KMS-11 (cell line): ENCODE measurements around the gene XRCC3.
"Not testable (repeated sequence)": the region's sequence is repeated elsewhere in the genome, so short reads cannot be mapped to it uniquely, and the experiment has no call there.

Experiments
- H2AFZ ChIP-seq: fragments of 200-600 bp; sonication (generic); 2 replicates; pipeline ENCODE4 v1.6.1; 2016; ENCODE audit warnings: antibody characterized with exemption, mixed run types, low read depth
- H3K27ac ChIP-seq: fragments of 200-600 bp; sonication (generic); 2 replicates; pipeline ENCODE4 v1.6.1; 2016; ENCODE audit warnings: mild to moderate bottlenecking, mixed run types
- H3K27me3 ChIP-seq: fragments of 200-600 bp; sonication (generic); 2 replicates; pipeline ENCODE4 v1.6.1; 2017; ENCODE audit warnings: mild to moderate bottlenecking, low read depth, mixed run types, moderate library complexity; ENCODE audit not compliant: insufficient read depth
- H3K36me3 ChIP-seq: fragments of 200-600 bp; sonication (generic); 2 replicates; pipeline ENCODE4 v1.6.1; 2017; ENCODE audit warnings: mild to moderate bottlenecking, mixed run types; ENCODE audit not compliant: insufficient read depth
- H3K4me1 ChIP-seq: fragments of 200-600 bp; sonication (generic); 2 replicates; pipeline ENCODE4 v1.6.1; 2016; ENCODE audit warnings: mild to moderate bottlenecking, low read depth, mixed run types; ENCODE audit not compliant: poor library complexity, severe bottlenecking
- H3K4me2 ChIP-seq: fragments of 200-600 bp; sonication (generic); 2 replicates; pipeline ENCODE4 v1.7.0; 2016; ENCODE audit warnings: mild to moderate bottlenecking, mixed run types
- H3K4me3 ChIP-seq: fragments of 200-600 bp; sonication (generic); IDR thresholded peaks from 2 replicates; pipeline ENCODE4 v1.6.1; 2017; ENCODE audit warnings: low read depth, low read length, mixed read lengths; ENCODE audit not compliant: insufficient read depth
- H3K79me2 ChIP-seq: fragments of 200-600 bp; sonication (generic); 2 replicates; pipeline ENCODE4 v1.6.1; 2016; ENCODE audit warnings: low read depth, mixed run types; ENCODE audit not compliant: insufficient read depth
- H3K9ac ChIP-seq: fragments of 200-600 bp; sonication (generic); 2 replicates; pipeline ENCODE4 v1.6.1; 2016; ENCODE audit warnings: mild to moderate bottlenecking, mixed run types
- H4K20me1 ChIP-seq: fragments of 200-600 bp; sonication (generic); 2 replicates; pipeline ENCODE4 v1.6.1; 2016; ENCODE audit warnings: mild to moderate bottlenecking, mixed run types; ENCODE audit not compliant: insufficient read depth
- TF ChIP-seq, protein P1 (sequence below): fragments of 200-600 bp; sonication (generic); conservative IDR thresholded peaks from 2 replicates; pipeline ENCODE4 v1.6.1; 2017; ENCODE audit warnings: low read depth, mild to moderate bottlenecking, antibody characterized with exemption, low read length, moderate library complexity, mixed read lengths

Gene XRCC3

DNA sequence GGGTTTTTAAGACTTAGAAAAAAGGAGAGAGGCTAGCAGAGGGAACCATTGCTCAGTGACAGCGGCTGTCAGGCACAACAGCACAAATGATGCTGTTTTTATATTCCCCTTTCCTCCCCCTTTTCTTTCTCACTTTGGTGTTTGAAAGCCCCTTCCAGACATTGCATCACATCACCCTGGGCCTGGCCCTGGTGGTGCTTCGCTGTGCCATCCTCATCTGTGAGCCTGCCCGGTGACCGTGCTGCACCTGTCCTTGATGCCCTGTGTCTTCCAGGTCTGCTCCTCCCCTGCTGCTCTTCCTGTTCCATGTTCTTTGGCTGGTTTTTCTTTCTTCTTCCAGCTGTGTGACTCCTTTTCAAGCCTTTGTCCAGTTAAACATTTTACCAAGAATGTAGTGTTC is 61.4 kb downstream of the XRCC3 start:
- Histone ChIP-seq H3K79me2 (peaks cover 25% of the 10 kb centered on the region; the same call in 1 of the 2 replicates), H3K4me1 (no peaks in the 10 kb centered on the region), H3K9ac (no peak overlapping the region), H3K27ac (no peak overlapping the region), H3K36me3 (0 out of 2 replicates have a peak, but pooled peaks cover 3% of the 10 kb centered on the region), H3K27me3 (no peaks in the 10 kb centered on the region), H2AFZ (no peak overlapping the region), H3K4me2 (no peak overlapping the region), H3K4me3 (no peak overlapping the region), H4K20me1 (no peaks in the 10 kb centered on the region; the same call in 1 of the 2 replicates)
- TF ChIP-seq, protein P1, sequence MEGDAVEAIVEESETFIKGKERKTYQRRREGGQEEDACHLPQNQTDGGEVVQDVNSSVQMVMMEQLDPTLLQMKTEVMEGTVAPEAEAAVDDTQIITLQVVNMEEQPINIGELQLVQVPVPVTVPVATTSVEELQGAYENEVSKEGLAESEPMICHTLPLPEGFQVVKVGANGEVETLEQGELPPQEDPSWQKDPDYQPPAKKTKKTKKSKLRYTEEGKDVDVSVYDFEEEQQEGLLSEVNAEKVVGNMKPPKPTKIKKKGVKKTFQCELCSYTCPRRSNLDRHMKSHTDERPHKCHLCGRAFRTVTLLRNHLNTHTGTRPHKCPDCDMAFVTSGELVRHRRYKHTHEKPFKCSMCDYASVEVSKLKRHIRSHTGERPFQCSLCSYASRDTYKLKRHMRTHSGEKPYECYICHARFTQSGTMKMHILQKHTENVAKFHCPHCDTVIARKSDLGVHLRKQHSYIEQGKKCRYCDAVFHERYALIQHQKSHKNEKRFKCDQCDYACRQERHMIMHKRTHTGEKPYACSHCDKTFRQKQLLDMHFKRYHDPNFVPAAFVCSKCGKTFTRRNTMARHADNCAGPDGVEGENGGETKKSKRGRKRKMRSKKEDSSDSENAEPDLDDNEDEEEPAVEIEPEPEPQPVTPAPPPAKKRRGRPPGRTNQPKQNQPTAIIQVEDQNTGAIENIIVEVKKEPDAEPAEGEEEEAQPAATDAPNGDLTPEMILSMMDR, result no peak

DNA sequence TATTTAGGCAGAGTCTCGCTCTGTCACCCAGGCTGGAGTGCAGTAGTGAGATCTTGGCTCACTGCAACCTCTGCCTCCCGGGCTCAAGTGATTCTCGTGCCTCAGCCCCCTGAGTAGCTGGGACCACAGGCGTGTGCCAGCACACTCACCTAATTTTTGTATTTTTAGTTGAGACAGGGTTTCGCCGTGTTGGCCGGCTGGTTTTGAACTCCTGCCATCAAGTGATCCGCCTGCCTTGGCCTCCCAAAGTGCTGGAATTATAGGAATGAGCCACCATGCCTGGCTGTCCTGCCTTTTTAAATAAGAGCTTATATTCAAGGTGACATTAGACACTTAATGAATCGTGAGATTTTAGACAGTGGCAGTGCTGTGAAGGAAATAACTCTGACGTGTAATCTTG is 61.9 kb downstream of the XRCC3 start:
- not testable (repeated sequence) for H3K9ac ChIP-seq, H3K27ac ChIP-seq, H3K4me2 ChIP-seq, H3K4me1 ChIP-seq, H3K36me3 ChIP-seq, H3K27me3 ChIP-seq, H2AFZ ChIP-seq, H3K4me3 ChIP-seq, H4K20me1 ChIP-seq
- H3K79me2 ChIP-seq, result peaks cover 26% of the 10 kb centered on the region; the same call in 1 of the 2 replicates

DNA sequence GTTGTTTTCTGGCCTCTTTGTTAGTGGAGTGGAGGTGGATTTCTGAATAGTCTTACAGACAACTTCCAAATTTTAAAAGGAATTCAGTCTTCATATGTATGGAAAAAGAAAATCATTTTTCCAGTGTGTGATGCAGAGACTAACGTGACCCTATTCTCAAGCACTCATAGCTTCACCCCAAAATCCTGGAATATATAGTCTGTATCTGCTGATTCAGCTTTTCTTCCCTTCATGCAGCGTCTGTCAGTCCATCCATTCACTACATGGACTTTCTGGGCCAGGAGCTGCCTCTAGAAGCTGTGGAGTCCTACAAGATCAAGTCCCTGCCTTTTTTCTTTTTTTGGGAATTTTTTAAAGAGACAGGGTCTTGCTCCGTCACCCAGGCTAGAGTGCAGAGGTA is 62.4 kb downstream of the XRCC3 start:
- Histone ChIP-seq H4K20me1 (no peaks in the 10 kb centered on the region; the same call in 1 of the 2 replicates), H3K36me3 (0 out of 2 replicates have a peak, but pooled peaks cover 3% of the 10 kb centered on the region), H2AFZ (no peak overlapping the region), H3K27ac (no peak overlapping the region), H3K4me2 (no peak overlapping the region), H3K9ac (no peak overlapping the region), H3K4me3 (no peak overlapping the region), H3K27me3 (no peaks in the 10 kb centered on the region), H3K79me2 (peaks cover 28% of the 10 kb centered on the region; the same call in 1 of the 2 replicates), H3K4me1 (no peaks in the 10 kb centered on the region)
- TF ChIP-seq, protein P1, result no peak

DNA sequence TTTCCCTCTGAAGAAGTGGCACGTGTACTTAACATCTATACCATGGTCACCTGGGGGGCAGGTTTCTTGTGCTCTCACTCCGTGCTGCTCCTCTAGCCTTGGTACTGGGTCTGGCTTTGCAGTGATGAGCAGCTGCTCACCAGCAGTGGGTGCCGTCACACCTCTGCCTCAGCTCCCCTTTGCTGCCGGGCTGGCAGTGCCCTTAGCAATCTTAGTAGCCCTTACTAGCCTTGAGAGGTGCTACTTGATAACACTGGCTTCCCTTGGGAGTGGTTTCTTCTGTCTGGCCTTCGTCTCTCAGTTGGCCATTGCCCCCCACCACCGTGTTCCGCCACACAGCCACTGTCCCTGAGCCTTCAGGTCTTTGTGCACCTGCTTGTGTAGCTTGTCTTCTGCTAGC is 63.7 kb downstream of the XRCC3 start:
- Histone ChIP-seq H3K9ac (no peak overlapping the region), H3K4me2 (no peak overlapping the region), H3K4me3 (no peak overlapping the region), H3K27me3 (no peaks in the 10 kb centered on the region), H3K79me2 (peaks cover 39% of the 10 kb centered on the region; the same call in 1 of the 2 replicates), H4K20me1 (no peaks in the 10 kb centered on the region; the same call in 1 of the 2 replicates), H3K27ac (no peak overlapping the region), H3K36me3 (0 out of 2 replicates have a peak, but pooled peaks cover 3% of the 10 kb centered on the region), H3K4me1 (no peaks in the 10 kb centered on the region), H2AFZ (no peak overlapping the region)
- TF ChIP-seq, protein P1, result no peak

DNA sequence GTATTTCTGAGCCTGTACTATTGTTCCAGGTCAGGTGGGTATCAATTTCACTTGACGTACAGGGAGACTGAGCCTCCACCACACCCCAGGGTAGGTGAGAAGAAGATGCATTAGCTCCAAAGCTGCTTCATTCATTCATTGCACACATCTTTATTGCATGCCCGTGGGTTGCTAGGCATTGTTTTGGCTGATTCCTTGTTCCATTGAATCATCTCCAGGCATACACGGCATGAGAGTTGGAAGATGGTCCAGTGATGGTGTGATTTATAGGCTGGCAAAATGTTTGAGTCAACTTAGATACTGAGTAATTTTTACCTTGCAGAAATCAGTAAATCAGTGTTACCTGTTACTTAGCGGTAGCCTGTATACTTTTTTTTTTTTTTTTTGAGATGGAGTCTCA is 65.0 kb downstream of the XRCC3 start:
- H3K4me2 ChIP-seq, result no peak overlapping the region
- H3K27me3 ChIP-seq, result no peaks in the 10 kb centered on the region
- H4K20me1 ChIP-seq, result no peaks in the 10 kb centered on the region; the same call in 1 of the 2 replicates
- H3K27ac ChIP-seq, result no peak overlapping the region
- 0 out of 2 replicates have a peak, but pooled peaks cover 3% of the 10 kb centered on the region for H3K36me3 ChIP-seq
- no peak overlapping the region for H3K4me3 ChIP-seq
- H3K9ac ChIP-seq, result no peak overlapping the region
- TF ChIP-seq, protein P1, result no peak
- H3K79me2 ChIP-seq, result peaks cover 51% of the 10 kb centered on the region; the same call in 1 of the 2 replicates
- no peaks in the 10 kb centered on the region for H3K4me1 ChIP-seq
- H2AFZ ChIP-seq, result no peak overlapping the region
